ENCODE measurements around the gene TRIM67.

DNA sequence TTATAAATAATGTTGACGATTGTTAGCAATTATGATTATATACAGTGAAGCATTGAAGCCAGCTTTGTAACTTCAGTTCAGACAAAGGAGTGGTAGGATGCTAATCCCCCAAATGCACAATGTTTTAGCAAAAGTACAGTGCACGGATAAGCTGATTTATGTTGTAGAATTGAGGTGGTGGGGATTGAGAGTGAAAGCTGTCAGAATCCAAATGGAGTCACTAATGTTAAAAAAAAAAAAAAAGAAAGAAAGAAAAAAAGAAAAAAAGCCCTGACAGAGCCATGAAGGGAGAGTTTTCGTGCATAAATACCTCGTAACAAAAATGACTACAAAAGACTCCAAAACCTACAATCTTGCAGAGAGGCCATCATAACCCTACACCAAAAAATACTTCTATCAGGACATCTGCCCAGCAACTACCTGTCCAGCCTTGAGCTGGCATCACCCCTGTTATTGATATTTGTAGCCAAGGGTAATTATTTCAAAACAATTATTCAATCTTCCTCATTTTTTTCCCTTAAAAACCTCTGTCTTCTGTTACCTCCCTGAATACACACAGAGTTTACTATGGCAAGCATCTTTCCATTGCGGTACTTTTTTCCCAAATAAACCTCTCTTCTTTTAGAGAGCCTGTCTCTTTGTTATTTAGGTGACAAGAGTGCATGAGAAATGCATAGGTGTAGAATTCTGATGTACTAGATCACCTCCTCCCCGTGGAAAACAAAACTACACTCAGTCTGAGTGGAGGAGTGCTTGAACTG, 2.5 kb upstream of the TRIM67 start:
- no peak for TF ChIP-seq EZH2 (IDR thresholded peaks at IDR 0.05; ENCODE audit: insufficient read depth, poor library complexity, severe bottlenecking)
- no peak for TF ChIP-seq EZH2phosphoT487 (IDR thresholded peaks at IDR 0.05; ENCODE audit: insufficient read depth, low read depth)
